ENCODE measurements around the gene MIB2.

- TF ChIP-seq CTCF (conservative IDR thresholded peaks at IDR 0.05; ENCODE audit: low read length) (no peak), EZH2phosphoT487 (IDR thresholded peaks at IDR 0.05; ENCODE audit: borderline replicate concordance) (no peak)
These were observed 6.1 kb downstream of the MIB2 start for GRCh38 chr1:1621173-1622009.

All from Loucy (cell line).